Measurements from ENCODE around the gene PES1.

GRCh38 chr22:30584441-30584840 lies 7.3 kb downstream of the PES1 start:
- TF ChIP-seq ZNF639 (CRISPR knock-in tag; conservative IDR thresholded peaks at IDR 0.05): no peak
- no peak for TF ChIP-seq SNAPC4 (CRISPR knock-in tag; IDR thresholded peaks at IDR 0.05)
- TF ChIP-seq ZNF713 (CRISPR knock-in tag; IDR thresholded peaks at IDR 0.05): no peak
- no peak for TF ChIP-seq KMT2A (CRISPR knock-in tag; IDR thresholded peaks at IDR 0.05)
- TF ChIP-seq CTCF (CRISPR knock-in tag; IDR thresholded peaks at IDR 0.05): no peak
- TF ChIP-seq SP2 (CRISPR knock-in tag; IDR thresholded peaks at IDR 0.05): no peak
- no peak for TF ChIP-seq PRPF4 (IDR thresholded peaks at IDR 0.05; ENCODE audit: low read depth, low read length, poor library complexity, severe bottlenecking)
- TF ChIP-seq UBTF (CRISPR knock-in tag; IDR thresholded peaks at IDR 0.05): no peak
- TF ChIP-seq PHB2 (IDR thresholded peaks at IDR 0.05; ENCODE audit: partially characterized antibody): no peak
- TF ChIP-seq ZBTB20 (CRISPR knock-in tag; IDR thresholded peaks at IDR 0.05; ENCODE audit: borderline replicate concordance, low read depth): no peak

All from HepG2 (cell line).